GM21576 (cell line): ENCODE results near the gene MID1.

Experiments
- ATAC-seq: cut with Tn5 transposase; IDR thresholded peaks from one replicate; pipeline ENCODE4 v1.9.1; 2021; ENCODE audit warnings: mild to moderate bottlenecking, moderate library complexity; ENCODE audit not compliant: unreplicated experiment

The MID1 gene

GRCh38 chrX:10577853-10578252 lies 42.5 kb downstream of the MID1 start:
- ATAC-seq: no peak

GRCh38 chrX:10576777-10577447 lies 43.5 kb downstream of the MID1 start:
- ATAC-seq: no peak

- ATAC-seq: no peak
Observed at GRCh38 chrX:10576186-10576585, 44.2 kb downstream of the MID1 start.

GRCh38 chrX:10574663-10575062 lies 45.7 kb downstream of the MID1 start:
- no peak for ATAC-seq

GRCh38 chrX:10571260-10571659 lies 49.1 kb downstream of the MID1 start:
- ATAC-seq: no peak

GRCh38 chrX:10570601-10571000 lies 49.8 kb downstream of the MID1 start:
- ATAC-seq: no peak

GRCh38 chrX:10569946-10570345 lies 50.4 kb downstream of the MID1 start:
- no peak for ATAC-seq

GRCh38 chrX:10568428-10568827 lies 52.0 kb downstream of the MID1 start:
- no peak for ATAC-seq

- no peak for ATAC-seq
Observed at GRCh38 chrX:10567136-10567535, 53.2 kb downstream of the MID1 start.

- ATAC-seq: no peak
Observed at GRCh38 chrX:10566716-10567097, 53.7 kb downstream of the MID1 start.

GRCh38 chrX:10564484-10564883 lies 55.9 kb downstream of the MID1 start:
- ATAC-seq: no peak

GRCh38 chrX:10557166-10557565 lies 63.2 kb downstream of the MID1 start:
- ATAC-seq: no peak

- ATAC-seq: no peak
Observed at GRCh38 chrX:10556405-10556804, 64.0 kb downstream of the MID1 start.

- no peak for ATAC-seq
Observed at GRCh38 chrX:10555846-10556245, 64.5 kb downstream of the MID1 start.

GRCh38 chrX:10554612-10555270 lies 65.6 kb downstream of the MID1 start:
- no peak for ATAC-seq

GRCh38 chrX:10549280-10549679 lies 71.1 kb downstream of the MID1 start:
- ATAC-seq: no peak

- no peak for ATAC-seq
Observed at GRCh38 chrX:10548688-10549087, 71.7 kb downstream of the MID1 start.

- ATAC-seq: no peak
Observed at GRCh38 chrX:10545882-10546281, 74.5 kb downstream of the MID1 start.

GRCh38 chrX:10542586-10542985 lies 77.8 kb downstream of the MID1 start:
- no peak for ATAC-seq

- ATAC-seq: no peak
Observed at GRCh38 chrX:10538831-10539230, 81.6 kb downstream of the MID1 start.

- no peak for ATAC-seq
Observed at GRCh38 chrX:10537308-10537707, 83.1 kb downstream of the MID1 start.

GRCh38 chrX:10536744-10537143 lies 83.6 kb downstream of the MID1 start:
- no peak for ATAC-seq

GRCh38 chrX:10534611-10535010 lies 85.8 kb downstream of the MID1 start:
- no peak for ATAC-seq
